GM21390 (cell line): ENCODE results near the gene RASL12.
"Not testable (repeated sequence)": the region's sequence is repeated elsewhere in the genome, so short reads cannot be mapped to it uniquely, and the experiment has no call there.

Experiments
- ATAC-seq: cut with Tn5 transposase; IDR thresholded peaks from one replicate; pipeline ENCODE4 v1.9.1; 2021; ENCODE audit not compliant: unreplicated experiment

Gene RASL12

GRCh38 chr15:65076486-65077290 is 8.9 kb upstream of the RASL12 start, which contains the start of gene KBTBD13:
KBTBD13 (plus strand) TSS chr15:65076746; CDS start chr15:65076816, 70 bp downstream.
- ATAC-seq: no peak

- not testable (repeated sequence) for ATAC-seq
These were observed 8.0 kb upstream of the RASL12 start for GRCh38 chr15:65075607-65076395.

- not testable (repeated sequence) for ATAC-seq
These were observed 7.2 kb upstream of the RASL12 start for GRCh38 chr15:65074946-65075345.

GRCh38 chr15:65072617-65073016 is 4.8 kb upstream of the RASL12 start:
- ATAC-seq: no peak

GRCh38 chr15:65072027-65072426 is 4.2 kb upstream of the RASL12 start:
- ATAC-seq: no peak

- no peak for ATAC-seq
These were observed 3.6 kb upstream of the RASL12 start for GRCh38 chr15:65071381-65071811.

- no peak for ATAC-seq
These were observed 2.2 kb upstream of the RASL12 start for GRCh38 chr15:65069779-65070546.

GRCh38 chr15:65069179-65069578 is 1.4 kb upstream of the RASL12 start:
- ATAC-seq: no peak

GRCh38 chr15:65068403-65068788 is 605 bp upstream of the RASL12 start:
- no peak for ATAC-seq

GRCh38 chr15:65067317-65067644 is 510 bp downstream of the RASL12 start:
- ATAC-seq: no peak

GRCh38 chr15:65066635-65067316 is 1.0 kb downstream of the RASL12 start:
- ATAC-seq: no peak

GRCh38 chr15:65066001-65066634 is 1.7 kb downstream of the RASL12 start:
- no peak for ATAC-seq

- no peak for ATAC-seq
These were observed 5.1 kb downstream of the RASL12 start for GRCh38 chr15:65062726-65063125.

- ATAC-seq: no peak
These were observed 5.7 kb downstream of the RASL12 start for GRCh38 chr15:65062061-65062460.

- ATAC-seq: no peak
These were observed 7.0 kb downstream of the RASL12 start for GRCh38 chr15:65060641-65061397.

- ATAC-seq: no peak
These were observed 7.7 kb downstream of the RASL12 start for GRCh38 chr15:65059931-65060596.

GRCh38 chr15:65059369-65059750 is 8.4 kb downstream of the RASL12 start:
- ATAC-seq: no peak

- ATAC-seq: no peak
These were observed 9.1 kb downstream of the RASL12 start for GRCh38 chr15:65058394-65059368.
